Esophagus muscularis mucosa (tissue), 4 donors: ENCODE results near the gene DNAI2. TPM values are rescaled to one million over a fixed set of nuclear protein-coding genes. Genes with fewer than 3 reads are reported as not detected.

ENCODE experiments used
- DNase-seq: peaks from one replicate; pipeline ENCODE4 v3.0.0-alpha.2; 2017; ENCODE audit errors: extremely low spot score
- H3K27ac ChIP-seq, 4 donors: fragments of 200-600 bp; sonication (generic); replicated peaks in 1 of 4; 1 replicate in 3 of 4; 2 replicates in 1 of 4; pipeline ENCODE4 v1.5.1; 2016 to 2019; ENCODE audit warnings: mild to moderate bottlenecking in 1 of 4
- H3K27me3 ChIP-seq, 4 donors: fragments of 200-600 bp; sonication (generic); one replicate each; pipeline versions ENCODE4 v1.5.1 to v1.6.0; 2016 to 2019
- H3K36me3 ChIP-seq, 4 donors: fragments of 200-600 bp; sonication (generic); one replicate each; pipeline ENCODE4 v1.5.1; 2016 to 2019
- H3K4me1 ChIP-seq, 4 donors: fragments of 200-600 bp; sonication (generic); one replicate each; pipeline ENCODE4 v1.5.1; 2016 to 2019
- H3K4me3 ChIP-seq, 4 donors: fragments of 200-600 bp; sonication (generic); 1 replicate in 2 of 4; 2 replicates in 2 of 4; pipeline ENCODE4 v1.5.1; 2016 to 2019; ENCODE audit warnings: mild to moderate bottlenecking in 4 of 4, moderate library complexity in 1 of 4
- H3K9me3 ChIP-seq, 4 donors: fragments of 200-600 bp; sonication (generic); 1 replicate in 3 of 4; 2 replicates in 1 of 4; pipeline ENCODE4 v1.5.1; 2016 to 2019
- CTCF ChIP-seq, 3 experiments: fragments of 200-600 bp in 2 of 3; fragments of 450-650 bp in 1 of 3; sonication (generic) in 2 of 3; IDR thresholded peaks; one replicate each; pipeline ENCODE4 v1.5.1; 2017 to 2019; ENCODE audit warnings: antibody characterized with exemption in 3 of 3, mild to moderate bottlenecking in 2 of 3, moderate library complexity in 1 of 3
- EP300 ChIP-seq: sonication (generic); formaldehyde crosslinking; IDR thresholded peaks from one replicate; pipeline ENCODE4 v1.6.1; 2017; ENCODE audit warnings: antibody characterized with exemption
- POLR2A ChIP-seq: fragments of 450-650 bp; IDR thresholded peaks from one replicate; pipeline ENCODE4 v1.6.1; 2017; ENCODE audit warnings: antibody characterized with exemption, moderate library complexity, mild to moderate bottlenecking, low read depth
- POLR2AphosphoS5 ChIP-seq, 2 donors: sonication (generic); formaldehyde crosslinking; IDR thresholded peaks; one replicate each; pipeline ENCODE4 v1.6.1; 2017; ENCODE audit warnings: antibody characterized with exemption in 2 of 2
- WGBS: methylation state at CpG from one replicate; pipeline ENCODE4 v1.1.5; 2018; 5-methylcytosine and 5-hydroxymethylcytosine counted together
- intact Hi-C: fragments of 100-400 bp; cut with DNase I; formaldehyde crosslinking; loops from one replicate; pipeline ENCODE4 v1.15.1; 2023
- total RNA-seq, 4 donors: library from RNA; depleted of rRNA; stranded (reverse); fragments of >200 nt; gene quantifications; one replicate each; pipeline versions ENCODE4 v1.1.0 to v1.2.1, GENCODE V29; 2016

DNAI2 gene
- total RNA-seq, 4 donors from 2014 or later, result not detected

DNA sequence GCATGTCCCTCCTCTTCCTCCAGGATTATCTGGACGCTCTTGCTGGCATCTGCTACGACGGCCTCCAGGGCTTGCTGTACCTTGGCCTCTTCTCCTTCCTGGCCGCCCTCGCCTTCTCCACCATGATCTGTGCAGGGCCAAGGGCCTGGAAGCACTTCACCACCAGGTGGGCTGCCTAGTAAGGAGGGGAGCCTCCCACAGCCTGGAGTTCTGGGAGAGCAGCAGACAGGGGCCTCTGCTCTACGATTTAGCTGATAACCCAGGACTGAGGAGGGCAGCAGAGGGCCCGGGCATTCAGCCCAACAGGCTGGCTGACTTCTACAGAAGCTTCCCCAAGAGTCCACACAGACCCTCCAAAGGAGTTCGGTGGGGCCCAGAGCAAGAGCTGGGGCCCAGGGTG lies 21.8 kb upstream of the DNAI2 start:
- Histone ChIP-seq H3K36me3 (peaks cover 0 to 67% (median 33%) of the 10 kb centered on the region in 4 donors), H3K27ac (no peak overlapping the region), H3K9me3 (no peaks in the 10 kb centered on the region), H3K4me3 (no peak overlapping the region), H3K27me3 (no peaks in the 10 kb centered on the region), H3K4me1 (peaks cover 0 to 4% (median 0%) of the 10 kb centered on the region in 4 donors)
- WGBS, result 86% methylated on average over 6 of the region's 8 CpGs
- TF ChIP-seq POLR2A (no peak), EP300 (no peak), POLR2AphosphoS5 (IDR thresholded peaks at IDR 0.05) (no peak), CTCF (IDR thresholded peaks at IDR 0.05) (no peak)
- intact Hi-C loops, result no loop called here
- DNase-seq, result no peak

GRCh38 chr17:74253036-74253435 lies 21.0 kb upstream of the DNAI2 start:
- WGBS, result 97% methylated on average over 13 of the region's 13 CpGs
- no peak for DNase-seq
- Histone ChIP-seq H3K4me3 (no peak overlapping the region), H3K27ac (no peak overlapping the region), H3K36me3 (peaks cover 0 to 67% (median 33%) of the 10 kb centered on the region in 4 donors), H3K9me3 (no peaks in the 10 kb centered on the region), H3K4me1 (peaks cover 0 to 4% (median 0%) of the 10 kb centered on the region in 4 donors), H3K27me3 (no peaks in the 10 kb centered on the region)
- TF ChIP-seq POLR2AphosphoS5 (IDR thresholded peaks at IDR 0.05) (no peak), CTCF (IDR thresholded peaks at IDR 0.05) (no peak), POLR2A (no peak), EP300 (no peak)
- intact Hi-C loops, result no loop called here

GRCh38 chr17:74257311-74257710 lies 16.7 kb upstream of the DNAI2 start:
- H3K27me3 ChIP-seq, result no peaks in the 10 kb centered on the region
- no peaks in the 10 kb centered on the region for H3K9me3 ChIP-seq
- peaks cover 0 to 65% (median 26%) of the 10 kb centered on the region in 4 donors for H3K36me3 ChIP-seq
- DNase-seq, result no peak
- no peak overlapping the region for H3K4me3 ChIP-seq
- no peak overlapping the region for H3K27ac ChIP-seq
- 91% methylated on average over 8 of the region's 10 CpGs for WGBS
- intact Hi-C loops, result no loop called here
- TF ChIP-seq POLR2AphosphoS5 (IDR thresholded peaks at IDR 0.05) (no peak), EP300 (no peak)
- no peaks in the 10 kb centered on the region for H3K4me1 ChIP-seq

DNA sequence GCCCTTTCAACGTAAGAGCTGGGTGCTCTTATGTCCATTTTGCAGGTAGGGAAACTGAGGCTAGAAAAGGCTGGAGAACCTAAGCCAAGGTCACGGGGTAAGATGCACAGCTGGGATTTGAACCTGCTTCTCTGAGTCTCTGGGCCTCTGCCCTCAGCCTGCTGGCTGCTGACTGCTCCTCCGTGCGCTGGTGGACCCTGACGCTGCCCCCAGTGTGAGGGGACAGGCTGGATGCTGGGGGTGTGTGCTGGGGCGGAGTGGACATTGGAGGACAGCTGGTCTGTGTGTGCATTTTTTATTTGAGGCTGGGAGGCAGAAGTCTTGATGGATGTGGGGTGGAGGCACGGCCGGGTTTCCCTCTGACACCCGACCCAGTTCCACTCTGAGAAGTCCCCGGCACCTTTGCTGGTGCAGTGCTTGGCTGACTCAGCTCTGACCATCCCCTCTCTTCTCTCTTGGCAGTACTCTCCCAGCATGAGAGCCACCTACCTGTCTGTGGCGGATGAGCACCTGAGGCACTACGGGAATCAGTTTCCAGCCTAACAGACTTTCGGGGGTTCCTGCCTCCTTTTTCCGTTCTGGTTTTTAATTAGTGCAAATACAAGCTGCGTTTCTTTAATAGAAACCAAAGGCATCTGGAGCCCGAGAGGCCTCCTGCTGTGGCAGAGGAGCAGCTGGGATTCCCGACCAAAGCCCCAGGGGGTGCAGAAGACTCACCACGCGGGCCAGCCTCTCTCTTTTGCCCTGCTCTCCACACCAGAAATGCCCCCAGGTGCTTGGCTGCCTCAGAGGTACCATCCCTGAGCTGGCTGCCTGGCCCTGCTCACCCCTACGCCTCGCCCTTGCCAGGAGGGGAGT lies 14.1 kb upstream of the DNAI2 start:
- H3K4me1 ChIP-seq, result no peaks in the 10 kb centered on the region
- intact Hi-C loops, result no loop called here
- no peak for TF ChIP-seq POLR2A
- no peak for TF ChIP-seq EP300
- no peak for TF ChIP-seq POLR2AphosphoS5 (IDR thresholded peaks at IDR 0.05)
- no peak for TF ChIP-seq CTCF (IDR thresholded peaks at IDR 0.05)
- no peaks in the 10 kb centered on the region for H3K27me3 ChIP-seq
- no peaks in the 10 kb centered on the region for H3K9me3 ChIP-seq
- H3K27ac ChIP-seq, result no peak overlapping the region
- peaks cover 0 to 45% (median 13%) of the 10 kb centered on the region in 4 donors for H3K36me3 ChIP-seq
- WGBS, result 85% methylated on average over 21 of the region's 21 CpGs
- no peak for DNase-seq
- H3K4me3 ChIP-seq, result no peak overlapping the region

DNA sequence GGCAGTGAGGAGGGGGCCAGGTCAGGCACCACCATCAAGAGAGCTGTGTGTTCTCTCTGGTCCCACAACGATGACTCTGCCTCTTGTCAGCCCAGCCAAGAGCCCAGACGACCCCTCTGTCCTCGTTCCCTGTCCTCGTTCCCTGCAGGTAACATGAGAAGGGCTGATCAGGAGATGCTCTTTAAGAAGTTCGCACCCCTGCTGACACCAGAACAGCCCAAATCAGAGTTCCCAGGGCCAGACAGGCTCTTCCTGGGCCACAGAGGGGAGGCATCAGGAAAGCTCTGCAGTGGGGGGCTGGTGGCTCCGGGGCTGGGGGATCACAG lies 13.5 kb upstream of the DNAI2 start:
- no peaks in the 10 kb centered on the region for H3K9me3 ChIP-seq
- H3K4me1 ChIP-seq, result no peaks in the 10 kb centered on the region
- no peak overlapping the region for H3K27ac ChIP-seq
- no peaks in the 10 kb centered on the region for H3K27me3 ChIP-seq
- no peak overlapping the region for H3K4me3 ChIP-seq
- peaks cover 0 to 40% (median 13%) of the 10 kb centered on the region in 4 donors for H3K36me3 ChIP-seq
- DNase-seq, result no peak
- intact Hi-C loops, result no loop called here
- no peak for TF ChIP-seq POLR2A
- TF ChIP-seq EP300, result no peak
- TF ChIP-seq CTCF (IDR thresholded peaks at IDR 0.05), result no peak
- TF ChIP-seq POLR2AphosphoS5 (IDR thresholded peaks at IDR 0.05), result no peak
- 72% methylated on average over 6 of the region's 6 CpGs for WGBS
